ENCODE data around the gene HEATR5A.

HEATR5A gene

GRCh38 chr14:31425905-31426304 lies 5.6 kb upstream of the HEATR5A start:
- no peak for DNase-seq

- DNase-seq = no peak
These were observed 850 bp upstream of the HEATR5A start for GRCh38 chr14:31421200-31421599.

DNA sequence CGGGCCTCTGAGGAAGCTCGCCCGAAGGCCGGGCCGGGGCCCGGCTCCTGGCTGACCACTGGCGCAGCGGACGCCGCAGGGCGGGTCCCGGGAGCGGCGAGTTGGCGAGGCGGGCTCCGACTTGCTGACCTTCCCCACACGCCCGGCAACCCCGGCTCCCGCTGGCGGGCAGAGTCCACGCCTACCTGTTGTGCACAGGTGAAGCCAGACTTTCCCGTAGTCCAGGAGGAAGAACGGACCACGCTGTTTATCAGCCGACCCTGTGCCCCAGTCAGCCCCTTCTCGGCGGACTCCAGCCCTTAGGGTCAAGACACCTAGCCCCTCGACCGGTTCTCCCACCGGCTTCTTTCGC lies 407 bp downstream of the HEATR5A start:
- DNase-seq = no peak

GRCh38 chr14:31419179-31419966 lies 977 bp downstream of the HEATR5A start:
- no peak for DNase-seq

- no peak for DNase-seq
These were observed 1.9 kb downstream of the HEATR5A start for GRCh38 chr14:31418440-31418839.

GRCh38 chr14:31414190-31414833 lies 6.0 kb downstream of the HEATR5A start:
- no peak for DNase-seq

GRCh38 chr14:31411218-31411727 lies 9.1 kb downstream of the HEATR5A start:
- no peak for DNase-seq

GRCh38 chr14:31410048-31410650 lies 10.2 kb downstream of the HEATR5A start:
- DNase-seq = no peak

GRCh38 chr14:31408421-31408820 lies 11.9 kb downstream of the HEATR5A start:
- no peak for DNase-seq

- no peak for DNase-seq
These were observed 14.6 kb downstream of the HEATR5A start for GRCh38 chr14:31405599-31406232.

GRCh38 chr14:31405106-31405505 lies 15.2 kb downstream of the HEATR5A start:
- no peak for DNase-seq

DNA sequence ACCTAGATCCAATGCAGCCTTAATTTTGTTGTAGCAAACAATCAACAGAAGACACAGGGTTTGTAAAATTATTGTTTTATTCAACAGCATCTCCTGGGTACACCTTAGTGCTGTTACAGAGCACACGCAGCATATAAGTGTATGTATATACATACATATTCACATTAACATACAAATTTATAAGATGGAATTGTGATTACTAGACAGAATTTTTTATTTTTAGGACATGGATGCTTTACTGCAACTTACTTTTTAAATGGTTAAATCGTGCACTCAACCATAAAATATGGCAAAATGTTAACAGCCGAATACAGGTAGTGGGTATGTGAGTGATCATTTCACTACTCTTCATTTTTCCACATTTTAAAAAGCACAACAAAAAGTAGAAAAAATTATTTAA lies 16.6 kb downstream of the HEATR5A start:
- DNase-seq = no peak

DNA sequence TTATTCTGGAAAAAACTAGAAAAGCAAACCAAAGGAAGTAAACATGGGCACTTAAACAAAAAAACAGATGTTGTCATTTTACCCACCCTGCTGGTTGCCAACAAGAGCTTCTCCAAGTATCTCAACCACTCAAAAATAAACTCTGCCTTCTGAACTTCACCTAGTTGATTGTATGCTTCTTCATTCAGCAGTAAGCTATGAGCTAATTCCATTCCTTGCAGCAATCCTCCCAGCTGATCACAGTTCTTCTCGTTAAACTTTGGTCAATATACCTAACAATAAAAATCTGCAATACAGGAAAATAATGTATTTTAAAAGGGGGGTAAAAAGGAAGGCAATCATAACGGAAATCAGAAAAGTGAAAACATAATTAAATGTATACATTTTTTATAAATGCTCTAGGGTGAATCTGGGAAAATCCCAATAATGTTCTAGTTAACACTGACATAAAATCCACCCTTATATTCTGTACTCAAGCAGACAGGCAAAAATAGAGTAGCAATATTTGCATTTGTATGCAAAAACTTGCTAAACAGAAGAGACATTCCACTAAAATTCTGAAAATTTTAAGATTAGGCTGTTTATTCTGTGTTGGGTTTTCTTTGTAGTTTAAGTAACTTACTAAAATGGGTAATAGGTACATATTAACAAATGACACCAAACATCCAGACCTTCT lies 17.4 kb downstream of the HEATR5A start:
- no peak for DNase-seq

- no peak for DNase-seq
These were observed 18.9 kb downstream of the HEATR5A start for GRCh38 chr14:31401369-31401932.

GRCh38 chr14:31400031-31400638 lies 20.2 kb downstream of the HEATR5A start:
- no peak for DNase-seq

- DNase-seq = no peak
These were observed 24.7 kb downstream of the HEATR5A start for GRCh38 chr14:31395572-31396205.

DNA sequence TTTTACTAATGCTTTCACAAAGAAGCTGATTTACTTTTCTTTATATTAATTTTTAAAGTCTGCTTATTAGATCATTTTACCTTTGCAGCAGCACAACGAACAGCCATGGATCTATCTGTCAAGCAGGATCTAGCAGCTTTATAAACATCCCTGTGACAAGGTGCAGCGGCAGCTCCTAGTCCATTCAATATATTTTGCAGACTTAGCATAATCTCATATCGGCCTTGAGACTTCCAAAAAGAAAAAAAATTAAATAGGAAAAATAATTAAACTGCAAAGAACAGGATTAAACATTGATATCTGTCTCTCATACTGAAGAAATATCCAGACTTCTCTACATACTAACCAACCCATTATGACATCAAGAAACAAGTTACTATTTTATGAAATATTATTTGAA lies 25.2 kb downstream of the HEATR5A start:
- DNase-seq = no peak

DNA sequence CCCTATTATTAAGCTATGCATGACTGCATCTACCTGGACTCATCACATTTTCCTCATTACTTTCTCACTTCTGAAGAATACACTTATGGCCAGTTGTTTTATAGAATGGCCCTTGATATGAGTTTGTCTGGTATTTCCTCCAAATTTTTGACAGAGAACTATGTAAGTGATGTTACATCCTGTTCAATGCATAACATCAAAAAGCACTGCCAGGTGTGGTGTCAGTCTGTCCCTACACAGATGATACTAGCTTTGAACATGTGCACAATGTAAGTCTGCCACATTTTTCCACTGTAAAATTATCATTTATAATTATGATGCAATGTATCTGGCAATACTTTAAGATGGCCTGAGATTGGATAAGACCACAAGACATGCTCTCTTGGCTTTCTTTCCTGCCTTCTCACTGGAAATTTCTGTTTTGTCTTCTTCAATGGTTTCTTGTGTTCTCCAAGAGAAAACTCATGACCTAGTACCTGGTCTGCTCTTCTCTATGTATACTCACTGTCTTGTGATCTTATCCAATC lies 28.3 kb downstream of the HEATR5A start:
- no peak for DNase-seq

DNA sequence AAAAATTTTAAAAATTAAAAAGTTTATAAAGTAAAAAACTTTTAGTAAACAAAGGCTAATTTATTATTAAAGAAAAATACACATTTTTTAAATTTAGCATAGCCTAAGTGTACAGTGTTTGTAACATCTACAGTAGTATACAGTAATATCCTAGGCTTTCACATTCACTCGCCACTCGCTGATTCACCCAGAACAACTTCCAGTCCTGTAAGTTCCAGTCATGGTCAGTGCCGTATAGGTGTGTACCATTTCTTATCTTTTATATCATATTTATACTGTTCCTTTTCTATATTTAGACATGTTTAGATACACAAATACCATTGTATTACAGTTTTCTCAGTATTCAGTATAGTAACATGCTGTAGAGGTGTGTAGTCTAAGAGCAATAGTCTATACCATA lies 28.9 kb downstream of the HEATR5A start:
- no peak for DNase-seq

DNA sequence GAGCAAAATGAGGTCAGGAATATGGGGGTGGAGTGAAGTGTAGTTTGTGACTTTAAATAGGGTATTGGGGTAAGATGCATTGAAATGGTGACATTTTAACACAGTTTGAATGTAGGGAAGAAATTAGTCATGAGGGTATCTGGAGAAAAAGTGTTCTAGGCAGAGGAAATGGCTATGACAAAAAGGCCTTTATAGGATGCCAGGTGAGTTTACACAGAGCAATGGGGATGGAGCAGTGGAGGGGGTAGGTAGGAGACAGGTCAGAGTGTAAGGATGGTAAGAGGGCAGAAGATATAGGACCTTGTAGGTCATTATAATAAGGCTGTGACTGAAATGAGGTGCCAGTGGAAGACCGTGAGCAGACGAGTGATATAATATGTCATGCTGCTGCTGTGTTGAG lies 30.4 kb downstream of the HEATR5A start:
- DNase-seq = no peak

GRCh38 chr14:31388687-31389413 lies 31.5 kb downstream of the HEATR5A start:
- DNase-seq = peak; percentile 20 to 26

Data from activated T-cell treated with anti-CD3 and anti-CD28 coated beads, Interleukin-2, amount 50 U/mL, for 48 hours (primary cell).